BJ (cell line): ENCODE data around the gene ITGAV. TPM values are rescaled to one million over a fixed set of nuclear protein-coding genes. Genes with fewer than 3 reads are reported as not detected.

Experiments
- CTCF ChIA-PET: fragments of 350-600 bp; formaldehyde crosslinking; extraction: SDS; loops from one replicate; lab custom pipeline; 2021; ENCODE audit warnings: antibody characterized with exemption, inconsistent platforms; lab: Yijun Ruan, JAX
- POLR2A ChIA-PET: fragments of 300-600 bp; sonication (Branson Sonifier 250); formaldehyde crosslinking; extraction: SDS; loops from one replicate; lab custom pipeline; 2021; ENCODE audit warnings: antibody characterized with exemption; lab: Charles Lee
- DNase-seq: peaks from one replicate; pipeline ENCODE4 v3.0.0-alpha.2; 2011; ENCODE audit warnings: low read depth
- H3K27me3 ChIP-seq: 2 replicates; pipeline ENCODE4 v1.6.0; 2011; ENCODE audit warnings: low read length; ENCODE audit not compliant: control insufficient read depth, insufficient read depth
- H3K36me3 ChIP-seq: 2 replicates; pipeline ENCODE4 v1.5.1; 2011; ENCODE audit warnings: low read length; ENCODE audit not compliant: control insufficient read depth, insufficient read depth
- H3K4me3 ChIP-seq: 2 replicates; pipeline ENCODE4 v1.5.1; 2011; ENCODE audit warnings: low read depth, mild to moderate bottlenecking, control low read depth, low read length
- polyA plus RNA-seq: library from polyadenylated mRNA; depleted of rRNA; stranded (reverse); fragments of >200 nt; gene quantifications from 2 replicates; pipeline ENCODE4 v1.2.3, GENCODE V29; 2011
- TF ChIP-seq, protein P1 (sequence below): IDR thresholded peaks from 2 replicates; pipeline ENCODE4 v1.5.1; 2011; ENCODE audit warnings: low read depth, mild to moderate bottlenecking, control low read depth, inconsistent platforms, low read length, moderate library complexity; ENCODE audit not compliant: insufficient read depth

The ITGAV gene
- polyA plus RNA-seq, 1 experiment, result 103 TPM

GRCh38 chr2:186675380-186675779 lies 85.5 kb downstream of the ITGAV start:
- H3K36me3 ChIP-seq, result peaks cover 11% of the 10 kb centered on the region

DNA sequence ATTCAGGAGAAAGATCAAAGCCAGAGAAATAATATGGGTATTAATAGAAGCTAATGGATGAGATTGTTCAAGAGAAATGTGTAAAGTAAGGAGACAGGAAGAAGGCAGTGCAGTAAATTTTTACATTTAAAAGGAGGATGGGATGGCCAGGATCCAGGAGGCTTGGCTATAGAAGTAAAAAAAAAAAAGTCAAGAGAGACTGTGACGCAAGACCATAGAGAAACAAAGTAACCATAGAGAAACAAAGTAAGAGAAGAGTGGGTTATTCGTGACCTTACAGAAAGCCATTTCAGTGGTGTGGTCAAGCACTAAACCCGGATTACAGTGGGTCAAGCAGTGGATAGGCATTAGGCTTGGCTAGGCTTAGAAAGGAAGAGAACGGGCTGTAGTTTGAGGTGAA lies 93.5 kb downstream of the ITGAV start:
- ChIA-PET POLR2A (no interaction called here), CTCF (no interaction called here)
- no peak for DNase-seq
- TF ChIP-seq, protein P1, sequence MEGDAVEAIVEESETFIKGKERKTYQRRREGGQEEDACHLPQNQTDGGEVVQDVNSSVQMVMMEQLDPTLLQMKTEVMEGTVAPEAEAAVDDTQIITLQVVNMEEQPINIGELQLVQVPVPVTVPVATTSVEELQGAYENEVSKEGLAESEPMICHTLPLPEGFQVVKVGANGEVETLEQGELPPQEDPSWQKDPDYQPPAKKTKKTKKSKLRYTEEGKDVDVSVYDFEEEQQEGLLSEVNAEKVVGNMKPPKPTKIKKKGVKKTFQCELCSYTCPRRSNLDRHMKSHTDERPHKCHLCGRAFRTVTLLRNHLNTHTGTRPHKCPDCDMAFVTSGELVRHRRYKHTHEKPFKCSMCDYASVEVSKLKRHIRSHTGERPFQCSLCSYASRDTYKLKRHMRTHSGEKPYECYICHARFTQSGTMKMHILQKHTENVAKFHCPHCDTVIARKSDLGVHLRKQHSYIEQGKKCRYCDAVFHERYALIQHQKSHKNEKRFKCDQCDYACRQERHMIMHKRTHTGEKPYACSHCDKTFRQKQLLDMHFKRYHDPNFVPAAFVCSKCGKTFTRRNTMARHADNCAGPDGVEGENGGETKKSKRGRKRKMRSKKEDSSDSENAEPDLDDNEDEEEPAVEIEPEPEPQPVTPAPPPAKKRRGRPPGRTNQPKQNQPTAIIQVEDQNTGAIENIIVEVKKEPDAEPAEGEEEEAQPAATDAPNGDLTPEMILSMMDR, result no peak
- Histone ChIP-seq H3K4me3 (no peak overlapping the region), H3K27me3 (no peaks in the 10 kb centered on the region), H3K36me3 (no peaks in the 10 kb centered on the region)

More at GRCh38 chr2:186675380-186675779, 85.5 kb downstream of the ITGAV start:
- TF ChIP-seq, protein P1, result no peak
- DNase-seq, result no peak
- POLR2A ChIA-PET, result no interaction called here
- CTCF ChIA-PET, result no interaction called here
- Histone ChIP-seq H3K4me3 (no peak overlapping the region), H3K27me3 (no peaks in the 10 kb centered on the region)

GRCh38 chr2:186687807-186688211 lies 98.0 kb downstream of the ITGAV start:
- H3K36me3 ChIP-seq, result no peaks in the 10 kb centered on the region
- POLR2A ChIA-PET, result no interaction called here
- no peaks in the 10 kb centered on the region for H3K27me3 ChIP-seq
- CTCF ChIA-PET, result no interaction called here
- TF ChIP-seq, protein P1, result no peak
- no peak for DNase-seq
- no peak overlapping the region for H3K4me3 ChIP-seq

GRCh38 chr2:186688813-186689212 lies 99.0 kb downstream of the ITGAV start:
- TF ChIP-seq, protein P1, result no peak
- CTCF ChIA-PET, result no interaction called here
- H3K36me3 ChIP-seq, result no peaks in the 10 kb centered on the region
- POLR2A ChIA-PET, result no interaction called here
- DNase-seq, result no peak
- no peak overlapping the region for H3K4me3 ChIP-seq
- no peaks in the 10 kb centered on the region for H3K27me3 ChIP-seq

DNA sequence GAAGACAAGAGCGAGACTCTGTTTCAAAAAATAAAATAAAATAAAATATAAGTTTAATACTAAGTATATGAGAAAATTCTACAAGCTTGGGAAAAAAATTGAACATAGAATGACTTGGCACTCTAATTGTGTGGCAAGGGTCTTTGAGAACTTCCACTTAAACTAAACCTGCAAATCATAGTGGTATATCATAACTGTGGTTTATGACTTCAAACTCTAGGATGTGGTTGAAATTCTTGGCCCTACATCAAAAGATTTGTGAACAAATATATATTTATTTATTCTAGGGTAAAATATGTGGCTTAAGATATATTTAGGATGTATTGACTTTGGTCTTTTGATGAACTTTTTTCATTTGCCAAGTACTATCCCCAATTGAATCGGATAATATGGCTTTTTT lies 100.9 kb downstream of the ITGAV start:
- CTCF ChIA-PET, result no interaction called here
- no peaks in the 10 kb centered on the region for H3K27me3 ChIP-seq
- POLR2A ChIA-PET, result no interaction called here

More for the DNA sequence above, 100.9 kb downstream of the ITGAV start:
- TF ChIP-seq, protein P1, result no peak
- Histone ChIP-seq H3K36me3 (no peaks in the 10 kb centered on the region), H3K4me3 (no peak overlapping the region)
- no peak for DNase-seq
